GM18505 (cell line): ENCODE results near the gene DAND5.

Source experiments
- ATAC-seq: cut with Tn5 transposase; IDR thresholded peaks from one replicate; pipeline ENCODE4 v1.9.1; 2021; ENCODE audit not compliant: unreplicated experiment
- POLR2A ChIP-seq: IDR thresholded peaks from 4 replicates; pipeline ENCODE4 v1.6.1; 2011; ENCODE audit warnings: borderline replicate concordance; ENCODE audit not compliant: insufficient read depth, insufficient read length; ENCODE audit errors: extremely low read depth

The DAND5 gene

GRCh38 chr19:12969292-12969988 lies at the start of gene DAND5:
TSS of gene DAND5 (plus strand) at chr19:12969576. CDS start at chr19:12969661, 85 bp downstream.
- TF ChIP-seq POLR2A: no peak
- ATAC-seq: no peak

- ATAC-seq: no peak
- TF ChIP-seq POLR2A: no peak
Observed at GRCh38 chr19:12921047-12921446, 48.3 kb upstream of the DAND5 start.

- no peak for TF ChIP-seq POLR2A
- no peak for ATAC-seq
Observed at GRCh38 chr19:12922959-12923358, 46.4 kb upstream of the DAND5 start.

GRCh38 chr19:12924621-12925310 lies 44.6 kb upstream of the DAND5 start:
- no peak for ATAC-seq

GRCh38 chr19:12930002-12930645 lies 39.3 kb upstream of the DAND5 start:
- no peak for ATAC-seq

More at GRCh38 chr19:12924621-12925310, 44.6 kb upstream of the DAND5 start:
- TF ChIP-seq POLR2A: no peak

GRCh38 chr19:12932392-12933286 lies 36.7 kb upstream of the DAND5 start:
- no peak for TF ChIP-seq POLR2A
- no peak for ATAC-seq

More at GRCh38 chr19:12930002-12930645, 39.3 kb upstream of the DAND5 start:
- TF ChIP-seq POLR2A: no peak

GRCh38 chr19:12933287-12934072 lies 35.9 kb upstream of the DAND5 start, which contains the start of gene FARSA:
TSS of gene FARSA (minus strand) at chr19:12933711. CDS start at chr19:12933696, 15 bp downstream.
- ATAC-seq: no peak

GRCh38 chr19:12935071-12935470 lies 34.3 kb upstream of the DAND5 start:
- no peak for TF ChIP-seq POLR2A
- ATAC-seq: no peak

More at GRCh38 chr19:12933287-12934072, 35.9 kb upstream of the DAND5 start, which contains the start of gene FARSA:
- TF ChIP-seq POLR2A: peak; percentile 95

GRCh38 chr19:12936582-12936981 lies 32.8 kb upstream of the DAND5 start:
- no peak for ATAC-seq
- TF ChIP-seq POLR2A: no peak

GRCh38 chr19:12937093-12937926 lies 32.1 kb upstream of the DAND5 start:
- no peak for ATAC-seq
- TF ChIP-seq POLR2A: no peak
